Muscle of leg (tissue), 11 donors: ENCODE results near the gene LRP5. TPM values are rescaled to one million over a fixed set of nuclear protein-coding genes. Genes with fewer than 3 reads are reported as not detected.

Source experiments
- DNase-seq: peaks from one replicate; pipeline ENCODE4 v3.0.0; 2013
- H3K27ac ChIP-seq: one replicate; pipeline ENCODE4 v1.5.1; 2013; ENCODE audit warnings: mild to moderate bottlenecking, low read length, control low read depth
- H3K27me3 ChIP-seq: one replicate; pipeline ENCODE4 v1.6.1; 2013; ENCODE audit warnings: low read length; ENCODE audit not compliant: control insufficient read depth, insufficient read depth
- H3K36me3 ChIP-seq: one replicate; pipeline ENCODE4 v1.6.1; 2013; ENCODE audit warnings: low read length; ENCODE audit not compliant: control insufficient read depth, insufficient read depth
- H3K4me1 ChIP-seq: one replicate; pipeline ENCODE4 v1.6.1; 2013; ENCODE audit warnings: low read length; ENCODE audit not compliant: control insufficient read depth, insufficient read depth
- H3K4me3 ChIP-seq: one replicate; pipeline ENCODE4 v1.5.1; 2013; ENCODE audit warnings: low read length, control low read depth
- H3K9me3 ChIP-seq: replicated peaks from 2 replicates; pipeline ENCODE4 v1.6.1; 2013; ENCODE audit warnings: low read depth, low read length; ENCODE audit not compliant: control insufficient read depth
- WGBS: methylation state at CpG from one replicate; pipeline ENCODE4 v1.1.5; 2013; ENCODE audit warnings: missing lambda C conversion rate; ENCODE audit not compliant: insufficient coverage; 5-methylcytosine and 5-hydroxymethylcytosine counted together
- polyA plus RNA-seq, 8 donors: library from polyadenylated mRNA; unstranded; fragments of 120-200 nt; gene quantifications; one replicate each; pipeline versions ENCODE4 v1.2.1 to v1.2.3, GENCODE V29; 2013; ENCODE audit warnings: inconsistent platforms in 1 of 8, low replicate concordance in 1 of 8; ENCODE audit not compliant: insufficient read length in 8 of 8, insufficient read depth in 1 of 8
- total RNA-seq: library from RNA; stranded (reverse); fragments of 120-200 nt; gene quantifications from one replicate; pipeline ENCODE4 v1.2.4, GENCODE V29; 2013

Gene LRP5
- total and polyA plus RNA-seq, 9 donors: 30.9 to 70.0 (median 65.1) TPM

DNA sequence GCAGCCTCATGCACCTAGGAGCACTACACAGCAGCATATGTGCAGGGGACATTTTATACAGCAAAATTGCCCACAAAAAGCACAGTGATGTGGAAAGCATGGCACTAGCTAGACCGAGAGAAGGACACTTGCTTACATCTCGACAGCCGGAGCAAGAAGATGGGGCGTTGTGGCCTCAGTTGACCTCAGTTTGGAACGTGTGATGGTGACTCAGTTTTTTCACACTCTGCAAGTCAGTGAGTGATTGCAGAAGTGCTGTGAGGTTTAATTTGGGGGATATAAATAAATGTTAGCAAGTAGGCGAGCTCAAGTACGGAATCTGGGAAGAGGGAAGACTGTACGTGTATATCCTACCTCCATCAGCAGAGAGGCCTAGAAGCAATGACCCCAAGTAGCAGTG, 23.3 kb downstream of the LRP5 start:
- Histone ChIP-seq H3K4me1 (peaks cover 47% of the 10 kb centered on the region), H3K27me3 (no peaks in the 10 kb centered on the region), H3K27ac (no peak overlapping the region), H3K36me3 (peaks cover 8% of the 10 kb centered on the region), H3K4me3 (no peak overlapping the region), H3K9me3 (no peaks in the 10 kb centered on the region)
- 81% methylated on average over 5 of the region's 8 CpGs for WGBS
- DNase-seq: no peak

- no peak for DNase-seq
- Histone ChIP-seq H3K36me3 (peaks cover 8% of the 10 kb centered on the region), H3K9me3 (no peaks in the 10 kb centered on the region), H3K27me3 (no peaks in the 10 kb centered on the region), H3K4me1 (peaks cover 45% of the 10 kb centered on the region), H3K4me3 (no peak overlapping the region), H3K27ac (no peak overlapping the region)
- 93% methylated on average over 4 of the region's 9 CpGs for WGBS
Measured at GRCh38 chr11:68336716-68337115, 24.3 kb downstream of the LRP5 start.

DNA sequence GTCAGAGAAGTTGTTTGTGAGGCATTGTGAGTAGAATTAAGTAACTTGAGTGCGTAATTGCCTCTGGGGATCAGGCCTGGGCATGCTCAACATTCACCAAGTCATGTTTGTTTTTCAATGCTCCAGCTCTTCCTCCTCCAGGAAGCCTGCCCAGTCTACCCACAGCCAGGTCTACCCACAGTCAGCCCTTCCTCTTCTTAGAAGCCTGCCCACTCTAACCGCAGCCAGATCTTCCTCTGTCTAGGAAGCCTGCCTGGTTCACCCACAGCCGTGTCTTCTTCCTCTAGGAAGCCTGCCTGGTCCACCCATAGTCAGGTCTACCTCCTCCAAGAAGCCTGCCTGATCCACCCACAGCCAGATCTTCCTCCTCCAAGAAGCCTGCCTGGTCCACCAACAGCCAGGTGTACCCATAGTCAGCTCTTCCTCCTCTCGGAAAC, 25.0 kb downstream of the LRP5 start:
- 80% methylated on average over 4 of the region's 4 CpGs for WGBS
- Histone ChIP-seq H3K27me3 (no peaks in the 10 kb centered on the region), H3K4me3 (no peak overlapping the region), H3K36me3 (peaks cover 8% of the 10 kb centered on the region), H3K4me1 (peaks cover 45% of the 10 kb centered on the region), H3K9me3 (no peaks in the 10 kb centered on the region), H3K27ac (peak overlapping the region; percentile 81)
- DNase-seq: no peak

DNA sequence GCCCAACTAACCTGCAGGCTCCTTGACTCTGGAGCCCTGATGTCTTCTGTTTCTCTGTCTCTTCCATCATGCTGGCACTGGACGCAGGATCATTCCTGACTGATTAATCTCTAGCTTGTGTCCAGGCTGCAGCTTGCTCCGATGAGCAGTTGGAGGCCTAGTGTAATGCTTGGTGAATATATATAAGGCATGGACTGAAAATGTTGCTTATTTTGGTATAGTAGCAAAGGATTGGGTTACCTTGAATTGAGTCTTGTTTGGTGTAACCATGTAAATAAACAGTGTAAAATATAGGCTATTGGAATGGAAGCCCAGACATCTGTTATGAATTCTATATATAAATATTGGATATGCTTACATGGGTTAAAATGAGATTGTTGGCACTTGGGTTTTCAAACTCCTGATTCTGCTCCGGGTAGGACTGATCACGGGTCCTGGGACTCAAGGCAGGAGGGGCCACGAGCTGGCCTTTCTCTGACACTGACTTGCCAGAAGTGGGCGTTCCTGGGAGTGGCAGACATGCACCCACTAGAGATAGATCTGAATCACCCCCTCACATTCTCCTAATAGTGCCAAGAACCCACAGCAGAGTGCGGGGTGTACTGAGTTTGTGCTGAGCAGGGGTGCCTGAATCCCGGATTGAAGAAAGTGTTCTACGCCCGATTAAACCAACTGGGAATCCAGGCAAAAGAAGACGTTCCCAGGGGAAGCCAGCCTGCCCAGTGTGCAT, 25.8 kb downstream of the LRP5 start:
- H3K36me3 ChIP-seq: peaks cover 5% of the 10 kb centered on the region
- H3K27ac ChIP-seq: peak overlapping the region; percentile 81
- H3K4me1 ChIP-seq: peaks cover 49% of the 10 kb centered on the region
- H3K9me3 ChIP-seq: no peaks in the 10 kb centered on the region
- no peak overlapping the region for H3K4me3 ChIP-seq
- H3K27me3 ChIP-seq: no peaks in the 10 kb centered on the region
- peak; percentile 77 for DNase-seq
- WGBS: 29% methylated on average over 7 of the region's 11 CpGs

DNA sequence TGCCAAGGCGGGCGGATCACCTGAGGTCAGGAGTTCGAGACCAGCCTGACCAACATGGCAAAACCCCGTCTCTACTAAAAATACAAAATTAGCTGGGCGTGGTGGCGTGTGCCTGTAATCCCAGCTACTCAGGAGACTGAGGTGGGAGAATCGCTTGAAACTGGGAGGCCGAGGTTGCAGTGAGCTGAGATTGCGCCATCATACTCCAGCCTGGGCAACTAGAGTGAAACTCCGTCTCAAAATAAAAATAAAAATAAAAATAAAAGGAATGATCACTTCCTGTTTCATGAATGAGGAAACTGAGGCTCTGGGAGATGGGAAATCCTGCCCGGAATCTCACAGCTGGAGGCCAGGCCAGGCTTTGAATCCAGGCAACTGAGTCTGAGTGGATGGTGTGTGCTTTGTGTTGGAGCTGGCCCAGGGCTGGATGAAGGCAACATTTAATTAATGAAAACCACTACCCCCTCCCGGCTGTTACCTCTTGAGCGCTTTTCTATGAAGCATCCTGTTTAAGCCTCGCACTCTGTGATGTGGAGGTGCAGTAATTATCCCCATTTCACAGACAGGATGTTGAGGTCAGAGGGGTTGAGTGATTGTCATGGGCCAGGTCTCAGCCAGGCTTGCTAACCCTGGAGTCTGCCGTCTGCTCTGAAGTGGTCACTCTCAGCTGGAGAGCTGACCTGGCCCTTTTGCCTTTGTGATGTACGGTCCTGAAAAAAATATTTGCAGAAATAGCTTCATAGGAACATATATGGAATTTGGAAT, 27.8 kb downstream of the LRP5 start:
- Histone ChIP-seq H3K27ac (no peak overlapping the region), H3K27me3 (no peaks in the 10 kb centered on the region), H3K9me3 (no peaks in the 10 kb centered on the region), H3K4me3 (no peak overlapping the region), H3K36me3 (peaks cover 9% of the 10 kb centered on the region), H3K4me1 (peaks cover 55% of the 10 kb centered on the region)
- DNase-seq: no peak
- 93% methylated on average over 6 of the region's 16 CpGs for WGBS

DNA sequence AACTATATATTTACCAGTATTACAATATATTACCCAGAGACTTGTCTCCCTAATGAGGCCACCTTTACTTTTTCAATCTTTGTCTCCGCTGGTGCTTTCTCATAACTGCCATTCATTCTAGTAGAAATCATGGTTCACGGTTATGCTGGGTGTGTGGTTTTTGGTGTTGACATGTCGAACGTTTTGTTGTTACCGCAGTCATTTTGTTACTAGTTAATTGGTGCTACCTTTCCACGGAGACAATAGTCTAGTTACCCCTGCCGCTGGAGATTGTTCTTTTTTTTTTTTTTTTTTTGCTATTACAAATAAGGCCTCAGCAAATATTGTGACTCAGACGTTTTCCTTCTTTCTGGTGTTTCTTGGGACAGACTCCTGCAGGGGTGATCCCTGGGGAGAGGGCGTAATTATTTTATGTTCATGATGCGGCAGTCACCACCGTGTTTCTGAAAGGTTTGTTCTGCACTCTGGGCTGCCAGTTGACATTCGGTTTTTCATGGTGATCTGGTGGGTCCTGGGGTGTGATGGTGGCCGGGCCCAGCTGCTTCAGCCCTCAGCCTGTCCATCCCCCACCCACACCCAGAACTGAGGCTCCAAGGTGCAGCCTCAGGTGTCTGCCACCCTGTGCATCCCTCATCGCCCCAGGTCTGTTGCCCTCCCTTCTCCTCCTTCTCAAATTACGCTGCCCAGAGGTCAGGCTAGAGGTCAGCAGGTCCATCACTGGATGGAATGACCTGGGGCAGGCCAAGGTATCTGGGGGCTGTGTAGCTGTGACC, 28.6 kb downstream of the LRP5 start:
- WGBS: 52% methylated on average over 3 of the region's 15 CpGs
- peaks cover 3% of the 10 kb centered on the region for H3K9me3 ChIP-seq
- H3K4me1 ChIP-seq: peaks cover 52% of the 10 kb centered on the region
- H3K36me3 ChIP-seq: peaks cover 9% of the 10 kb centered on the region
- H3K27me3 ChIP-seq: no peaks in the 10 kb centered on the region
- no peak overlapping the region for H3K4me3 ChIP-seq
- H3K27ac ChIP-seq: no peak overlapping the region
- no peak for DNase-seq

GRCh38 chr11:68341557-68342458, 29.4 kb downstream of the LRP5 start:
- 51% methylated on average over 7 of the region's 21 CpGs for WGBS
- no peak for DNase-seq
- no peaks in the 10 kb centered on the region for H3K27me3 ChIP-seq
- peaks cover 3% of the 10 kb centered on the region for H3K9me3 ChIP-seq
- peak overlapping the region; percentile 56 for H3K27ac ChIP-seq
- no peak overlapping the region for H3K4me3 ChIP-seq
- H3K4me1 ChIP-seq: peaks cover 60% of the 10 kb centered on the region
- peaks cover 9% of the 10 kb centered on the region for H3K36me3 ChIP-seq

DNA sequence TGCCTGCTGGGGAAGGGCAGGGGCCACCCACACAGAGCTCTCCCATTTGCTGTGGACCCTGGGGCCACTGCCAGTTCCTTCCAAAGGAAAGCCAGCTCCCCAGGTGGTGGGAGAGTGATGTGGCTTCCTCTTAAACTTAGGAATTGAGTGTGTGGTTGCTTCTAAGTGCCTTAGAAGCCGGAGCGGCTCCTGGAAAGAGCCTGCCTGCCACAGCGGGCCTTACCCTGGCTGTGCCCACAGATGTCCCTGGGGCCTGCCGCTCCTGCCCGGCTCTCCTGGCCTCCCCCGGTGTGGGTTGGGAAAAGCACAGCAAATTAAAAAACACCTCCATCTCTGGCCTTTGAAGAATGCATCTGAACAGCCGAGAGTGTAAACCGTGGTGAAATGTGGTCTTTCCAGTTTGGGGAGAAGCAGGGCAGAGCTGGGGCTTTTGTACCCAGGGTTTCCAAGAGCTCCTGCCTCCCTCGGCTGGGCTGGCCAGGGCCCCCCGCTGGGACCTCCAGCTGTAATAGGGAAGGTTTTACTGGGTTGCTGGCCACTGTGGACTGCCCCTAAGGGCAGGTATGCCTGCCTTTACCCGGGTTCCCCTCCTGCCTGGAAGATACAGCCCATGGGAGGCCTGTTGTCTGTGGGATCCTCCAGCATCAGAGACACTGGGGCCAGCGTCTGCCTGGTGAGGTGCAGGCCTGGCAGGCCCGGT, 30.2 kb downstream of the LRP5 start:
- H3K9me3 ChIP-seq: peaks cover 3% of the 10 kb centered on the region
- no peak overlapping the region for H3K4me3 ChIP-seq
- peak overlapping the region; percentile 56 for H3K27ac ChIP-seq
- WGBS: 42% methylated on average over 5 of the region's 13 CpGs
- H3K36me3 ChIP-seq: peaks cover 6% of the 10 kb centered on the region
- DNase-seq: no peak
- no peaks in the 10 kb centered on the region for H3K27me3 ChIP-seq
- H3K4me1 ChIP-seq: peaks cover 55% of the 10 kb centered on the region

GRCh38 chr11:68343761-68344256, 31.4 kb downstream of the LRP5 start:
- no peaks in the 10 kb centered on the region for H3K27me3 ChIP-seq
- peaks cover 3% of the 10 kb centered on the region for H3K9me3 ChIP-seq
- 98% methylated on average over 4 of the region's 14 CpGs for WGBS
- H3K36me3 ChIP-seq: peaks cover 16% of the 10 kb centered on the region
- peaks cover 45% of the 10 kb centered on the region for H3K4me1 ChIP-seq
- no peak for DNase-seq
- no peak overlapping the region for H3K4me3 ChIP-seq
- H3K27ac ChIP-seq: no peak overlapping the region
